Spleen (tissue), 11 donors: ENCODE measurements around the gene TNFRSF14. TPM values are rescaled to one million over a fixed set of nuclear protein-coding genes. Genes with fewer than 3 reads are reported as not detected.

Experiments used
- DNase-seq: peaks from one replicate; pipeline ENCODE4 v3.0.0-alpha.2; 2020
- H3K27ac ChIP-seq, 8 donors: fragments of 200-600 bp; sonication (generic) in 7 of 8; 1 replicate in 4 of 8; 2 replicates in 4 of 8; pipeline versions ENCODE4 v1.5.0 to v1.8.0; 2016 to 2021; ENCODE audit warnings: inconsistent platforms in 4 of 8, mild to moderate bottlenecking in 4 of 8, moderate library complexity in 1 of 8
- H3K27me3 ChIP-seq, 7 donors: fragments of 200-600 bp; sonication (generic) in 6 of 7; replicated peaks in 1 of 7; 1 replicate in 4 of 7; 2 replicates in 3 of 7; pipeline versions ENCODE4 v1.5.0 to v1.8.0; 2016 to 2021; ENCODE audit warnings: inconsistent platforms in 3 of 7, mild to moderate bottlenecking in 1 of 7
- H3K36me3 ChIP-seq, 6 donors: fragments of 200-600 bp; sonication (generic) in 5 of 6; 1 replicate in 4 of 6; 2 replicates in 2 of 6; pipeline versions ENCODE4 v1.5.0 to v1.8.0; 2016 to 2021; ENCODE audit warnings: inconsistent platforms in 2 of 6
- H3K4me1 ChIP-seq, 6 donors: fragments of 200-600 bp; sonication (generic) in 5 of 6; 1 replicate in 3 of 6; 2 replicates in 3 of 6; pipeline versions ENCODE4 v1.5.0 to v1.8.0; 2016 to 2021; ENCODE audit warnings: inconsistent platforms in 3 of 6
- H3K4me3 ChIP-seq, 8 donors: fragments of 200-600 bp; sonication (generic) in 7 of 8; 1 replicate in 4 of 8; 2 replicates in 4 of 8; pipeline versions ENCODE4 v1.5.0 to v1.8.0; 2016 to 2021; ENCODE audit warnings: inconsistent platforms in 4 of 8, mild to moderate bottlenecking in 4 of 8, moderate library complexity in 2 of 8
- H3K9me3 ChIP-seq, 8 donors: fragments of 200-600 bp; sonication (generic) in 7 of 8; 1 replicate in 4 of 8; 2 replicates in 4 of 8; pipeline versions ENCODE4 v1.5.0 to v1.8.0; 2016 to 2021; ENCODE audit warnings: inconsistent platforms in 4 of 8
- POLR2A ChIP-seq, 3 donors: fragments of 450-650 bp; IDR thresholded peaks; one replicate each; pipeline ENCODE4 v1.5.1; 2017; ENCODE audit warnings: antibody characterized with exemption in 3 of 3, mild to moderate bottlenecking in 1 of 3
- POLR2AphosphoS5 ChIP-seq, 3 donors: sonication (generic); formaldehyde crosslinking; IDR thresholded peaks; one replicate each; pipeline ENCODE4 v1.5.1; 2017; ENCODE audit warnings: antibody characterized with exemption in 3 of 3
- WGBS, 5 donors: extraction: QIAGEN DNeasy Blood & Tissue Kit in 3 of 5; methylation state at CpG; one replicate each; pipeline versions ENCODE4 v1.1.5 to v1.1.7; 2013 to 2018; 5-methylcytosine and 5-hydroxymethylcytosine counted together
- intact Hi-C: fragments of 100-400 bp; cut with DNase I; formaldehyde crosslinking; loops from one replicate; pipeline ENCODE4 v1.15.0; 2023; ENCODE audit warnings: low total_unique reads
- polyA plus RNA-seq, 3 donors: library from polyadenylated mRNA; stranded (reverse); fragments of 200-250 nt; gene quantifications; one replicate each; pipeline ENCODE4 v1.2.1, GENCODE V29; 2013
- total RNA-seq, 7 donors: library from RNA; depleted of rRNA in 3 of 7; stranded (reverse); fragments of >200 nt in 3 of 7; fragmentation: NEBNext Ultra II Directional in 4 of 7; extraction: Animal tissue kit (Norgen Biotek cat#: 25700) in 4 of 7; gene quantifications; one replicate each; pipeline versions ENCODE4 v1.1.0 to v1.2.1, GENCODE V29; 2016 to 2021
- TF ChIP-seq, protein P1 (sequence below), 11 experiments: fragments of 200-600 bp in 7 of 11; fragments of 450-650 bp in 4 of 11; sonication (generic) in 4 of 11; IDR thresholded peaks in 8 of 11; conservative IDR thresholded peaks in 3 of 11; 1 replicate in 7 of 11; 2 replicates in 4 of 11; pipeline versions ENCODE4 v1.4.0 to v1.8.0; 2016 to 2021; ENCODE audit warnings: antibody characterized with exemption in 11 of 11, inconsistent platforms in 4 of 11, mild to moderate bottlenecking in 1 of 11
- donor health status: healthy with polysubstance abuse.
- donor health status: DM: no; HTN: no; CAD: no; lungs with moderate emphysema.
- donor health status: DM: no; HTN: no; CAD: no.
- donor health status: Bipolar disorder and iron deficiency.
- donor health status: healthy.
- donor health status: DM: no; HTN: no; CAD: no.
- donor health status: DM: yes; HTN: yes; CAD: no.

The TNFRSF14 gene
- total and polyA plus RNA-seq, 10 donors, result 146 to 366 (median 191) TPM

DNA sequence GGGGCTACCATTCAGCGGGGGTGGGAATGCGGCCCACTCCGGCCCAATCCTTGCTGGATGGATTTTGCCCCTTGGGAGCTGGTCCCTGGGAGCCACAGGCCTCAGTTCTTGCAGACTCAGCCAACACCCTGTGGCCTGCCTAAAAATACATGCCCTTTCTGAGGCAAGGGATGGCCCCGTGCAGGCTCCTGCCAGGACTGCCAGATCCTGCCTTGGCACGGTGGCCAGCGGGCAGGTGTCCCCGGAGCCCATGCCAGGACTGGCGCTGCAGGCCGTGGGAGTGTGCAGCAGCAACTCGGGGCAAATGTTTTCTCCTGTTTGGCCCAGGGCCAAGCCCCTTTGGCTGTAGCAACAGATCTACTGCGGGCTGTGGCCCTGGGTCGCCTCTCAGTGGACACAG, 28.2 kb upstream of the TNFRSF14 start:
- Histone ChIP-seq H3K4me1 (peaks cover 42 to 89% (median 75%) of the 10 kb centered on the region in 6 donors), H3K27ac (peak overlapping the region in 1 of 8 donors; percentile 52), H3K9me3 (no peaks in the 10 kb centered on the region), H3K27me3 (peaks cover 0 to 61% (median 29%) of the 10 kb centered on the region in 7 donors), H3K36me3 (no peaks in the 10 kb centered on the region), H3K4me3 (no peak overlapping the region)
- no peak for DNase-seq
- no peak for TF ChIP-seq POLR2AphosphoS5 (IDR thresholded peaks at IDR 0.05)
- no peak for TF ChIP-seq POLR2A (IDR thresholded peaks at IDR 0.05)
- TF ChIP-seq, protein P1, sequence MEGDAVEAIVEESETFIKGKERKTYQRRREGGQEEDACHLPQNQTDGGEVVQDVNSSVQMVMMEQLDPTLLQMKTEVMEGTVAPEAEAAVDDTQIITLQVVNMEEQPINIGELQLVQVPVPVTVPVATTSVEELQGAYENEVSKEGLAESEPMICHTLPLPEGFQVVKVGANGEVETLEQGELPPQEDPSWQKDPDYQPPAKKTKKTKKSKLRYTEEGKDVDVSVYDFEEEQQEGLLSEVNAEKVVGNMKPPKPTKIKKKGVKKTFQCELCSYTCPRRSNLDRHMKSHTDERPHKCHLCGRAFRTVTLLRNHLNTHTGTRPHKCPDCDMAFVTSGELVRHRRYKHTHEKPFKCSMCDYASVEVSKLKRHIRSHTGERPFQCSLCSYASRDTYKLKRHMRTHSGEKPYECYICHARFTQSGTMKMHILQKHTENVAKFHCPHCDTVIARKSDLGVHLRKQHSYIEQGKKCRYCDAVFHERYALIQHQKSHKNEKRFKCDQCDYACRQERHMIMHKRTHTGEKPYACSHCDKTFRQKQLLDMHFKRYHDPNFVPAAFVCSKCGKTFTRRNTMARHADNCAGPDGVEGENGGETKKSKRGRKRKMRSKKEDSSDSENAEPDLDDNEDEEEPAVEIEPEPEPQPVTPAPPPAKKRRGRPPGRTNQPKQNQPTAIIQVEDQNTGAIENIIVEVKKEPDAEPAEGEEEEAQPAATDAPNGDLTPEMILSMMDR (IDR thresholded peaks at IDR 0.05 in 8 of 11, conservative IDR thresholded peaks at IDR 0.05 in 3 of 11), result no peak
- intact Hi-C loops, result no loop called here
- WGBS, 5 donors, result 71 to 92% (median 89%) methylated on average over 4 to 12 of the region's 12 CpGs

DNA sequence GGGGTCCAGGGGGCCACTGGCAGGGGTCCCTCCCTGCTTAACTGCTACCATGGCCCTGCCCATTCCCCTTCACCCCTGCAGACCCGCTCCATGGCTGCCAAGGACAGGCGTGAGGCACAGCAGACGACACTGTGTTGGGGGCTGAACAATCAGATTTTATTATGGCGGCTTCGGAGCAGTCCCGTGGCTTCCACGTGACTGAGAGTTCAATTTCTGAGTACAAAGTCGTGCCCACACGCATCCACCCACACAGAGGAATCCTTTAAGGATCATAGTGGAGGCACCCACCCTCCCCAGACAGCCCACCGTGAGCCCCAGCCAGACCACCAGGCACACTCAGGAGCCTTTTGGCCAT, 27.6 kb upstream of the TNFRSF14 start:
- no peak for DNase-seq
- WGBS, 5 donors, result 59 to 78% (median 67%) methylated on average over 7 to 10 of the region's 10 CpGs
- peaks cover 0 to 66% (median 29%) of the 10 kb centered on the region in 7 donors for H3K27me3 ChIP-seq
- H3K27ac ChIP-seq, result peak overlapping the region in 6 of 8 donors; percentile 23 to 64 (median 56)
- H3K36me3 ChIP-seq, result no peaks in the 10 kb centered on the region
- no peak for TF ChIP-seq POLR2A (IDR thresholded peaks at IDR 0.05)
- TF ChIP-seq, protein P1 (IDR thresholded peaks at IDR 0.05 in 8 of 11, conservative IDR thresholded peaks at IDR 0.05 in 3 of 11), result no peak
- TF ChIP-seq POLR2AphosphoS5 (IDR thresholded peaks at IDR 0.05), result no peak
- H3K4me1 ChIP-seq, result peaks cover 38 to 86% (median 69%) of the 10 kb centered on the region in 6 donors
- intact Hi-C loops, result no loop called here
- H3K9me3 ChIP-seq, result no peaks in the 10 kb centered on the region
- peak overlapping the region in 2 of 8 donors; percentile 42 to 70 for H3K4me3 ChIP-seq

DNA sequence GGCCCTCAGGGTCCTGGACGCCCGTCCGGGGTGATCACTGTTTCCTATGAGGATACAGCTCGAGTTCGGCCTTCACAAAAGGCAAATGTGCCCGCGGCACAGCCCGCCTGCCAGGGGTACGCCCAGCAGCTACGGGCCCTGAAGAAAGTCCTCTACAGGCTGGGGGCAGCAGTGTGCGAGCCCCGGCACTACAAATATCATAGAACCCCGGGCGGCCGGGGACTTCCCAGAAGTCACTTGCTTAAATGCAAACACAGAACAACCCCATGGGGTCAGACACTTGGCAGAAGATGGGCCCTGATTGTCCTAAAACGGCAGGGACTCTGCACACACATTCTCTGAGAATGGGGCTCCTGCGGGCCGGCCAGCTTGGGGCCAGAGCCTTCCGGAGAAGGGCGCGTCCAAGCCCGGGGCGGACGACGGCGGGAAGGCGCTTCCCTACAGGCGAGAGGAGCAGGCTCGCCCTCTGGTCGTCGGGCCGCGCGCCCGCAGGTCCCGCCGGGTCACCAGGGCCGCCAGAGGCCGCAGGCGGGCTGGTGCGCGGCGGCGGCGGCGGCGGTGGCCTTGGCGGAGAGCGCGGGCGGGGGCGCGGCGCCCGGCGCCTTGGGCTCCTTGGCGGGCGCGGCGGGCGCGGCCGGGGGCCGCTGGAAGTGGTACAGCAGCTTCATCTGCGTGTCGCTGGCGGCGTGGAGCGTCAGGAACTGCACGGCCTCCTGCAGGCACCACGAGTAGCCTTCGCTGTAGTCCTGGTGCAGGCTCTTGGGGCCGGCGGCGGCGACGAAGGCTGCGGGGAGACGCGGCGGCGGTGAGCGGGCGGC, 27.0 kb upstream of the TNFRSF14 start:
- Histone ChIP-seq H3K27ac (peak overlapping the region in 6 of 8 donors; percentile 23 to 64 (median 56)), H3K36me3 (no peaks in the 10 kb centered on the region), H3K4me3 (peak overlapping the region in 7 of 8 donors; percentile 28 to 70 (median 40)), H3K27me3 (peaks cover 0 to 70% (median 29%) of the 10 kb centered on the region in 7 donors), H3K4me1 (peaks cover 34 to 82% (median 65%) of the 10 kb centered on the region in 6 donors), H3K9me3 (no peaks in the 10 kb centered on the region)
- 2 to 13% (median 3%) methylated on average over 12 to 84 of the region's 84 CpGs for WGBS, 5 donors
- DNase-seq, result no peak
- TF ChIP-seq, protein P1 (IDR thresholded peaks at IDR 0.05 in 8 of 11, conservative IDR thresholded peaks at IDR 0.05 in 3 of 11), result peak in 4 of 11 experiments; percentile 4 to 18 (median 14)
- TF ChIP-seq POLR2A (IDR thresholded peaks at IDR 0.05) (no peak), POLR2AphosphoS5 (IDR thresholded peaks at IDR 0.05) (peak in 2 of 3 donors; percentile 34)
- intact Hi-C loops, result no loop called here
